A549 (cell line): Measurements from ENCODE around the gene GOLPH3. TPM values are rescaled to one million over a fixed set of nuclear protein-coding genes. Genes with fewer than 3 reads are reported as not detected.
"Not testable (repeated sequence)": the region's sequence is repeated elsewhere in the genome, so short reads cannot be mapped to it uniquely, and the experiment has no call there.

Experiments
- ATAC-seq, 2 experiments: fragments of 200-7000 bp in 1 of 2; fragments of >200 bp in 1 of 2; cut with Nextera tagmentation in 1 of 2; cut with Tn5 transposase in 1 of 2; 3 replicates each; pipeline versions ENCODE4 v1.8.0 to v1.9.1; 2018 to 2020; ENCODE audit warnings: mild to moderate bottlenecking in 1 of 2, moderate library complexity in 1 of 2
- CTCF ChIA-PET: fragments of 300-600 bp; sonication (Branson Sonifier 250); formaldehyde crosslinking; extraction: SDS; loops from one replicate; lab custom pipeline; 2021; ENCODE audit warnings: antibody characterized with exemption, inconsistent platforms; lab: Yijun Ruan, JAX
- POLR2A ChIA-PET: fragments of 350-600 bp; formaldehyde crosslinking; extraction: SDS; loops from one replicate; lab custom pipeline; 2021; ENCODE audit warnings: antibody characterized with exemption, inconsistent platforms; lab: Yijun Ruan, JAX
- DNase-seq, 2 experiments: peaks; one replicate each; pipeline versions ENCODE4 v3.0.0 to v3.0.0-alpha.2; 2011 to 2016; ENCODE audit warnings: low read depth in 1 of 2, low spot score in 1 of 2
- FAIRE-seq: peaks from 2 replicates; lab custom pipeline; 2011; peaks lifted over from hg19 to GRCh38; lab: Jason Lieb, UNC
- H3K27ac ChIP-seq, 2 experiments: fragments of >200 bp; sonication (Bioruptor Twin); formaldehyde crosslinking; 3 replicates each; pipeline ENCODE4 v1.5.1; 2016 to 2017
- H3K4me1 ChIP-seq: fragments of >200 bp; sonication (Bioruptor Twin); formaldehyde crosslinking; 3 replicates; pipeline ENCODE4 v1.6.1; 2016
- H3K4me2 ChIP-seq: fragments of >200 bp; sonication (Bioruptor Twin); formaldehyde crosslinking; 3 replicates; pipeline ENCODE4 v1.6.1; 2016
- H3K4me3 ChIP-seq: fragments of >200 bp; sonication (Bioruptor Twin); formaldehyde crosslinking; 3 replicates; pipeline ENCODE4 v1.5.1; 2016
- H3K9me3 ChIP-seq: fragments of >200 bp; sonication (Bioruptor Twin); formaldehyde crosslinking; 3 replicates; pipeline ENCODE4 v1.6.1; 2016
- ATOH8 ChIP-seq: fragments of 250-450 bp; sonication (Bioruptor Pico); IDR thresholded peaks from 2 replicates; pipeline ENCODE4 v1.5.0; 2020; ENCODE audit warnings: low read depth, mild to moderate bottlenecking, moderate library complexity
- CBX2 ChIP-seq: fragments of 200-600 bp; sonication (generic); IDR thresholded peaks from 2 replicates; pipeline ENCODE4 v1.6.1; 2016; ENCODE audit warnings: low read depth, mild to moderate bottlenecking, borderline replicate concordance
- FOSB ChIP-seq: fragments of 250-450 bp; sonication (Bioruptor Pico); IDR thresholded peaks from 2 replicates; pipeline ENCODE4 v1.5.0; 2020; ENCODE audit warnings: mild to moderate bottlenecking, moderate library complexity
- HES2 ChIP-seq: fragments of >200 bp; sonication (Bioruptor Twin); formaldehyde crosslinking; IDR thresholded peaks from 2 replicates; pipeline ENCODE4 v1.6.1; 2016
- HOXA7 ChIP-seq: fragments of 250-450 bp; sonication (Bioruptor Pico); IDR thresholded peaks from 2 replicates; pipeline ENCODE4 v1.5.0; 2020; ENCODE audit warnings: mild to moderate bottlenecking, moderate library complexity
- JUN ChIP-seq, 2 experiments: fragments of >200 bp; sonication (Bioruptor Twin); formaldehyde crosslinking; IDR thresholded peaks; 2 replicates in 1 of 2; 3 replicates in 1 of 2; pipeline ENCODE4 v1.6.1; 2016 to 2017
- KDM1A ChIP-seq: fragments of 200-600 bp; sonication (generic); IDR thresholded peaks from 2 replicates; pipeline ENCODE4 v1.6.1; 2016; ENCODE audit warnings: low read depth, mild to moderate bottlenecking
- NFE2L2 ChIP-seq: fragments of 150-350 bp; conservative IDR thresholded peaks from 2 replicates; pipeline ENCODE4 v1.6.1; 2014; ENCODE audit warnings: low read length
- NR3C1 ChIP-seq: fragments of >200 bp; sonication (Bioruptor Twin); formaldehyde crosslinking; IDR thresholded peaks from 3 replicates; pipeline ENCODE4 v1.6.1; 2017
- RCOR1 ChIP-seq: fragments of 150-350 bp; IDR thresholded peaks from 2 replicates; pipeline ENCODE4 v1.6.1; 2014; ENCODE audit warnings: antibody characterized with exemption, low read length, low read depth
- SREBF2 ChIP-seq: fragments of 450-650 bp; IDR thresholded peaks from 2 replicates; pipeline ENCODE4 v1.6.1; 2014; ENCODE audit warnings: mild to moderate bottlenecking, moderate library complexity
- ZC3H11A ChIP-seq: fragments of 450-650 bp; IDR thresholded peaks from 2 replicates; pipeline ENCODE4 v1.6.1; 2014; ENCODE audit warnings: antibody characterized with exemption, mild to moderate bottlenecking
- WGBS: methylation state at CpG from one replicate; pipeline ENCODE4 v1.1.6; 2017; ENCODE audit errors: missing lambda C conversion rate; 5-methylcytosine and 5-hydroxymethylcytosine counted together
- polyA plus RNA-seq, 4 experiments: library from polyadenylated mRNA; depleted of rRNA in 3 of 4; stranded (reverse); fragments of >200 nt; fragmentation: RNase III in 1 of 4; extraction: RNeasy Plus Mini Kit Qiagen cat#74134 plus additional on column Dnase treatment in 1 of 4; gene quantifications; 2 replicates in 3 of 4; 3 replicates in 1 of 4; pipeline ENCODE4 v1.2.3, GENCODE V29; 2011 to 2017
- TF ChIP-seq, protein P1 (sequence below): fragments of 250-450 bp; sonication (Bioruptor Pico); IDR thresholded peaks from 2 replicates; pipeline ENCODE4 v1.5.0; 2021; ENCODE audit warnings: mild to moderate bottlenecking, moderate library complexity, borderline replicate concordance

Gene GOLPH3
- polyA plus RNA-seq, 2 of the 4 experiments (the other 2 are of a cell fraction): 57.8 to 78.7 TPM

GRCh38 chr5:32123889-32124676 lies 50.0 kb downstream of the GOLPH3 start:
- ChIA-PET POLR2A (no interaction called here), CTCF (interaction anchor here (0.7 to 1.0 kb wide), 2 partner anchors 10 to 11 kb away, joined by 3 read pairs; no protein-coding TSS in a partner anchor)
- no peak overlapping the region for H3K4me2 ChIP-seq
- WGBS: 83% methylated on average over 6 of the region's 6 CpGs
- DNase-seq (no peak), ATAC-seq (no peak), FAIRE-seq (no peak)
- no peaks in the 10 kb centered on the region for H3K9me3 ChIP-seq
- H3K27ac ChIP-seq: no peak overlapping the region
- peaks cover under 1% of the 10 kb centered on the region; the same call in 1 of the 3 replicates for H3K4me1 ChIP-seq
- no peak overlapping the region for H3K4me3 ChIP-seq
- no peak for TF ChIP-seq SREBF2
- no peak for TF ChIP-seq CBX2
- TF ChIP-seq, protein P1, sequence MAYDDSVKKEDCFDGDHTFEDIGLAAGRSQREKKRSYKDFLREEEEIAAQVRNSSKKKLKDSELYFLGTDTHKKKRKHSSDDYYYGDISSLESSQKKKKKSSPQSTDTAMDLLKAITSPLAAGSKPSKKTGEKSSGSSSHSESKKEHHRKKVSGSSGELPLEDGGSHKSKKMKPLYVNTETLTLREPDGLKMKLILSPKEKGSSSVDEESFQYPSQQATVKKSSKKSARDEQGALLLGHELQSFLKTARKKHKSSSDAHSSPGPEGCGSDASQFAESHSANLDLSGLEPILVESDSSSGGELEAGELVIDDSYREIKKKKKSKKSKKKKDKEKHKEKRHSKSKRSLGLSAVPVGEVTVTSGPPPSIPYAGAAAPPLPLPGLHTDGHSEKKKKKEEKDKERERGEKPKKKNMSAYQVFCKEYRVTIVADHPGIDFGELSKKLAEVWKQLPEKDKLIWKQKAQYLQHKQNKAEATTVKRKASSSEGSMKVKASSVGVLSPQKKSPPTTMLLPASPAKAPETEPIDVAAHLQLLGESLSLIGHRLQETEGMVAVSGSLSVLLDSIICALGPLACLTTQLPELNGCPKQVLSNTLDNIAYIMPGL (CRISPR knock-in tag): no peak
- TF ChIP-seq JUN (IDR thresholded peaks at IDR 0.05): no peak
- TF ChIP-seq RCOR1: no peak
- TF ChIP-seq ZC3H11A: no peak

GRCh38 chr5:32123058-32123805 lies 50.9 kb downstream of the GOLPH3 start:
- Histone ChIP-seq H3K4me3 (no peak overlapping the region), H3K9me3 (no peaks in the 10 kb centered on the region), H3K4me1 (no peaks in the 10 kb centered on the region), H3K27ac (no peak overlapping the region), H3K4me2 (no peak overlapping the region)
- WGBS: 83% methylated on average over 8 of the region's 8 CpGs
- ATAC-seq (no peak), FAIRE-seq (no peak), DNase-seq (no peak)
- no peak for TF ChIP-seq NR3C1
- no peak for TF ChIP-seq HES2
- TF ChIP-seq ATOH8 (CRISPR knock-in tag): no peak
- TF ChIP-seq FOSB (CRISPR knock-in tag): no peak
- no peak for TF ChIP-seq HOXA7 (CRISPR knock-in tag)
- TF ChIP-seq KDM1A: no peak
- no peak for TF ChIP-seq NFE2L2
- ChIA-PET POLR2A (no interaction called here), CTCF (interaction anchor here (0.7 kb wide), 1 partner anchor 11 kb away, joined by 3 read pairs; no protein-coding TSS in a partner anchor)

GRCh38 chr5:32118922-32119321 lies 55.2 kb downstream of the GOLPH3 start:
- WGBS: 86% methylated on average over 8 of the region's 8 CpGs
- CTCF ChIA-PET: interaction anchor here (1.0 kb wide), 1 partner anchor 12 kb away, joined by 4 read pairs; no protein-coding TSS in a partner anchor
- ATAC-seq, H3K4me2 ChIP-seq, H3K4me1 ChIP-seq, FAIRE-seq, POLR2A ChIA-PET, H3K9me3 ChIP-seq, H3K4me3 ChIP-seq, H3K27ac ChIP-seq, DNase-seq: not testable (repeated sequence)
